DOHH2 (cell line): ENCODE data around the gene POU2F3.

Source experiments
- H3F3A ChIP-seq: fragments of 200-600 bp; sonication (generic), shearing (Covaris generic); 2 replicates; pipeline ENCODE4 v1.6.0; 2016; ENCODE audit warnings: antibody characterized with exemption, mild to moderate bottlenecking; ENCODE audit not compliant: control insufficient read depth, insufficient read depth
- H3K27ac ChIP-seq: fragments of 200-600 bp; sonication (generic); 2 replicates; pipeline ENCODE4 v1.5.1; 2014; ENCODE audit warnings: low read depth, mild to moderate bottlenecking, low read length, moderate library complexity
- H3K27me3 ChIP-seq: fragments of 200-600 bp; sonication (generic); 2 replicates; pipeline ENCODE4 v1.6.1; 2014; ENCODE audit warnings: mild to moderate bottlenecking, low read length, mixed read lengths; ENCODE audit not compliant: control insufficient read depth
- H3K36me3 ChIP-seq: fragments of 200-600 bp; sonication (generic); 2 replicates; pipeline ENCODE4 v1.6.1; 2014; ENCODE audit warnings: mild to moderate bottlenecking, low read length, moderate library complexity, mixed read lengths; ENCODE audit not compliant: control insufficient read depth
- H3K4me1 ChIP-seq: fragments of 200-600 bp; sonication (generic); 2 replicates; pipeline ENCODE4 v1.6.1; 2014; ENCODE audit warnings: mild to moderate bottlenecking, low read length, mixed read lengths; ENCODE audit not compliant: control insufficient read depth
- H3K4me2 ChIP-seq: fragments of 200-600 bp; sonication (generic); 2 replicates; pipeline ENCODE4 v1.6.0; 2014; ENCODE audit warnings: mild to moderate bottlenecking, low read length, moderate library complexity
- H3K4me3 ChIP-seq: fragments of 200-600 bp; sonication (generic); 2 replicates; pipeline ENCODE4 v1.5.1; 2014; ENCODE audit warnings: mild to moderate bottlenecking, low read length, mixed read lengths
- H3K79me2 ChIP-seq: fragments of 200-600 bp; sonication (generic); 2 replicates; pipeline ENCODE4 v1.6.1; 2014; ENCODE audit warnings: mild to moderate bottlenecking, low read length, mixed read lengths; ENCODE audit not compliant: control insufficient read depth
- H3K9me2 ChIP-seq: fragments of 200-600 bp; sonication (generic); replicated peaks from 2 replicates; pipeline ENCODE4 v1.6.1; 2014; ENCODE audit warnings: mild to moderate bottlenecking, low read length, mixed read lengths; ENCODE audit not compliant: control insufficient read depth
- H3K9me3 ChIP-seq: fragments of 200-600 bp; sonication (generic); 2 replicates; pipeline ENCODE4 v1.6.1; 2014; ENCODE audit warnings: antibody characterized with exemption, low read length, mixed read lengths; ENCODE audit not compliant: control insufficient read depth, insufficient read depth
- H4K20me1 ChIP-seq: fragments of 200-600 bp; sonication (generic); 2 replicates; pipeline ENCODE4 v1.6.0; 2014; ENCODE audit warnings: low read depth, mild to moderate bottlenecking, antibody characterized with exemption, low read length, moderate library complexity; ENCODE audit not compliant: control insufficient read depth, insufficient read depth
- EZH2phosphoT487 ChIP-seq: fragments of 200-600 bp; sonication (generic); IDR thresholded peaks from 2 replicates; pipeline ENCODE4 v1.6.1; 2017; ENCODE audit warnings: borderline replicate concordance, mild to moderate bottlenecking, antibody characterized with exemption, low read length, moderate library complexity, mixed read lengths
- TF ChIP-seq, protein P1 (sequence below): fragments of 200-600 bp; sonication (generic); IDR thresholded peaks from one replicate; pipeline ENCODE4 v1.5.1; 2014; ENCODE audit warnings: antibody characterized with exemption, mild to moderate bottlenecking, low read depth, low read length; ENCODE audit not compliant: poor library complexity, severe bottlenecking

Gene POU2F3

DNA sequence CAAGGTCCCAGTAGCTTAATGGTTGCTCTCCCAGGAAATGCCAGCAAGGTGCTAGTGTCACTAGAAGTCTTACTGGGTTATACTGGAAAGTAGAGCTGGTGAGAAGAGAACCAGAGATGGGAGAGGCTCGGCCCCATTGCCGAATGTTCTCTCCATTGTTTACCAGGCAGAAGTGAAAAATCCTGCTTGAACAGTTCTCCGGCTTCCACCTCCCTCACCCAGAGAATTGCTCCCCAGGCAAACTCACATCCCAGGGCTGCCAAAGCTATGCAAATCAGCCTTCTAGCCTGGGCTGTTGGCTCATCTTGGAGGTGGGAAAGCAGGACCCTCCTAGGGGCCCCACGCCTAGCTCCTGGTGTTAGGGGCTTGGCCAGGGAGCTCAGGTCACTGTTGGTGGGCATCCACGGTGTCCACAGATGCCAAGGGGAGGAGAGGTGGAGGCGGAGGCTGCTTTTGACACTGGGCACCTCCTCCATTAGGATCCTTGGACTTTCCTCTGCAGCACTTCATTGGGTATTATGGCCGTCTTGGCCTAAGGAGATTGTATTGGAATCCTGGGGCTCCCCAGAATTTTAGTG is 20.1 kb downstream of the POU2F3 start:
- no peaks in the 10 kb centered on the region for H3F3A ChIP-seq
- peaks cover 7% of the 10 kb centered on the region for H3K4me1 ChIP-seq
- no peaks in the 10 kb centered on the region for H3K9me3 ChIP-seq
- TF ChIP-seq, protein P1, sequence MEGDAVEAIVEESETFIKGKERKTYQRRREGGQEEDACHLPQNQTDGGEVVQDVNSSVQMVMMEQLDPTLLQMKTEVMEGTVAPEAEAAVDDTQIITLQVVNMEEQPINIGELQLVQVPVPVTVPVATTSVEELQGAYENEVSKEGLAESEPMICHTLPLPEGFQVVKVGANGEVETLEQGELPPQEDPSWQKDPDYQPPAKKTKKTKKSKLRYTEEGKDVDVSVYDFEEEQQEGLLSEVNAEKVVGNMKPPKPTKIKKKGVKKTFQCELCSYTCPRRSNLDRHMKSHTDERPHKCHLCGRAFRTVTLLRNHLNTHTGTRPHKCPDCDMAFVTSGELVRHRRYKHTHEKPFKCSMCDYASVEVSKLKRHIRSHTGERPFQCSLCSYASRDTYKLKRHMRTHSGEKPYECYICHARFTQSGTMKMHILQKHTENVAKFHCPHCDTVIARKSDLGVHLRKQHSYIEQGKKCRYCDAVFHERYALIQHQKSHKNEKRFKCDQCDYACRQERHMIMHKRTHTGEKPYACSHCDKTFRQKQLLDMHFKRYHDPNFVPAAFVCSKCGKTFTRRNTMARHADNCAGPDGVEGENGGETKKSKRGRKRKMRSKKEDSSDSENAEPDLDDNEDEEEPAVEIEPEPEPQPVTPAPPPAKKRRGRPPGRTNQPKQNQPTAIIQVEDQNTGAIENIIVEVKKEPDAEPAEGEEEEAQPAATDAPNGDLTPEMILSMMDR, result no peak
- TF ChIP-seq EZH2phosphoT487, result no peak
- H3K79me2 ChIP-seq, result no peaks in the 10 kb centered on the region
- no peaks in the 10 kb centered on the region for H3K36me3 ChIP-seq
- no peak overlapping the region for H3K27ac ChIP-seq
- peaks cover 17% of the 10 kb centered on the region for H3K27me3 ChIP-seq
- H3K9me2 ChIP-seq, result no peaks in the 10 kb centered on the region
- no peak overlapping the region for H3K4me3 ChIP-seq
- H3K4me2 ChIP-seq, result no peak overlapping the region
- H4K20me1 ChIP-seq, result no peaks in the 10 kb centered on the region

GRCh38 chr11:120260616-120261015 is 20.7 kb downstream of the POU2F3 start:
- Histone ChIP-seq H3K4me3 (no peak overlapping the region), H3K79me2 (no peaks in the 10 kb centered on the region), H3K9me3 (no peaks in the 10 kb centered on the region), H3K36me3 (no peaks in the 10 kb centered on the region), H3F3A (no peaks in the 10 kb centered on the region), H3K4me1 (peaks cover 2% of the 10 kb centered on the region), H3K27ac (no peak overlapping the region), H3K4me2 (no peak overlapping the region), H4K20me1 (no peaks in the 10 kb centered on the region), H3K9me2 (no peaks in the 10 kb centered on the region), H3K27me3 (peaks cover 15% of the 10 kb centered on the region)
- TF ChIP-seq, protein P1, result no peak
- no peak for TF ChIP-seq EZH2phosphoT487

DNA sequence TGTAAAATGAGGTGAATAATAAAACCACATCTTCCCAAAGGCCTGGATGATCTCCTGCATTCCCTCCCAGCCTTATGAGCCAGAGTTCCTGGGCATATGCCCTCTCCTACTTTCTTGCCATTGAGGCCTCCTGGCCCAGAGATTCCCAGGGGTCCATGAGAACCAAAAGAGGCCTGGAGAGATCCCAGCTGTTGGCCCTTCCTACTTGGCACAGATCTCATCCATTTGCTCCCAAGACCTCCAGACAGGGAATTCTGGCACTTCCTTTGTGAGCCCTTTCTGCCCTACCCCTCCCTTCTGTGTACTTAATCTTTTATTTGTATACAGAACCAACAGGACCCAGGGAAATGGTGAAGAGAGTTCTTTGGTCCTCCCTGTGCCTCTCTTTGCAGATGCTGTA is 21.4 kb downstream of the POU2F3 start:
- Histone ChIP-seq H3K4me1 (no peaks in the 10 kb centered on the region), H3K9me3 (no peaks in the 10 kb centered on the region), H3K36me3 (no peaks in the 10 kb centered on the region), H3F3A (no peaks in the 10 kb centered on the region), H3K9me2 (no peaks in the 10 kb centered on the region), H4K20me1 (no peaks in the 10 kb centered on the region), H3K4me2 (no peak overlapping the region), H3K27me3 (peaks cover 17% of the 10 kb centered on the region), H3K27ac (no peak overlapping the region), H3K79me2 (no peaks in the 10 kb centered on the region), H3K4me3 (no peak overlapping the region)
- no peak for TF ChIP-seq EZH2phosphoT487
- TF ChIP-seq, protein P1, result no peak

- Histone ChIP-seq H3K4me3 (no peak overlapping the region), H4K20me1 (no peaks in the 10 kb centered on the region), H3K4me2 (no peak overlapping the region), H3F3A (no peaks in the 10 kb centered on the region), H3K9me3 (no peaks in the 10 kb centered on the region), H3K9me2 (no peaks in the 10 kb centered on the region), H3K27me3 (peaks cover 18% of the 10 kb centered on the region), H3K4me1 (no peaks in the 10 kb centered on the region), H3K27ac (no peak overlapping the region), H3K36me3 (no peaks in the 10 kb centered on the region), H3K79me2 (no peaks in the 10 kb centered on the region)
- TF ChIP-seq, protein P1, result no peak
- TF ChIP-seq EZH2phosphoT487, result no peak
Observed at GRCh38 chr11:120261931-120262330, 22.0 kb downstream of the POU2F3 start.
